WTC11 (cell line): ENCODE data around the gene SCUBE3.

Experiments used
- ATF2 ChIP-seq: sonication (generic); formaldehyde crosslinking; IDR thresholded peaks from 2 replicates; pipeline ENCODE4 v1.8.1; 2022; ENCODE audit warnings: low read depth, missing genetic modification reagents, borderline replicate concordance
- CTCF ChIP-seq: fragments of 200-600 bp; IDR thresholded peaks from 2 replicates; pipeline ENCODE4 v1.8.0; 2022; ENCODE audit warnings: antibody characterized with exemption
- ESRRA ChIP-seq: sonication (generic); formaldehyde crosslinking; IDR thresholded peaks from 2 replicates; pipeline ENCODE4 v1.8.1; 2022; ENCODE audit warnings: mild to moderate bottlenecking, missing genetic modification reagents, borderline replicate concordance
- FOXP4 ChIP-seq: sonication (generic); formaldehyde crosslinking; IDR thresholded peaks from 2 replicates; pipeline ENCODE4 v1.8.0; 2022; ENCODE audit warnings: mild to moderate bottlenecking, missing genetic modification reagents
- GABPB1 ChIP-seq: sonication (generic); formaldehyde crosslinking; IDR thresholded peaks from 2 replicates; pipeline ENCODE4 v1.8.1; 2023; ENCODE audit warnings: mild to moderate bottlenecking, missing genetic modification reagents
- MAX ChIP-seq: sonication (generic); formaldehyde crosslinking; IDR thresholded peaks from 2 replicates; pipeline ENCODE4 v1.8.0; 2022; ENCODE audit warnings: mild to moderate bottlenecking, missing genetic modification reagents
- RELA ChIP-seq: sonication (generic); formaldehyde crosslinking; IDR thresholded peaks from 2 replicates; pipeline ENCODE4 v1.8.1; 2022; ENCODE audit warnings: missing genetic modification reagents, mild to moderate bottlenecking, borderline replicate concordance
- USF1 ChIP-seq: sonication (generic); formaldehyde crosslinking; IDR thresholded peaks from 2 replicates; pipeline ENCODE4 v1.8.0; 2022; ENCODE audit warnings: mild to moderate bottlenecking, missing genetic modification reagents
- ZNF423 ChIP-seq: fragments of 250-450 bp; sonication (Bioruptor Pico); IDR thresholded peaks from 2 replicates; pipeline ENCODE4 v2.1.2; 2022; ENCODE audit warnings: mild to moderate bottlenecking, moderate library complexity

- no peak for TF ChIP-seq CTCF
- TF ChIP-seq USF1 (CRISPR knock-in tag): no peak
- TF ChIP-seq ATF2 (CRISPR knock-in tag): no peak
- TF ChIP-seq FOXP4: no peak
- no peak for TF ChIP-seq ZNF423 (CRISPR knock-in tag)
- TF ChIP-seq GABPB1: no peak
- TF ChIP-seq ESRRA (CRISPR knock-in tag): no peak
- TF ChIP-seq RELA (CRISPR knock-in tag): no peak
- TF ChIP-seq MAX (CRISPR knock-in tag): no peak
Measured at GRCh38 chr6:35242906-35243305, 29.1 kb downstream of the SCUBE3 start.
